GM18498 (cell line): Measurements from ENCODE around the gene ARHGAP45.
A peak's percentile ranks its signal among the peaks of the same experiment; 100 is the strongest.

Experiments used
- ATAC-seq: cut with Tn5 transposase; IDR thresholded peaks from one replicate; pipeline ENCODE4 v1.9.1; 2021; ENCODE audit warnings: mild to moderate bottlenecking, moderate library complexity; ENCODE audit not compliant: unreplicated experiment

Gene ARHGAP45

GRCh38 chr19:1130771-1131717 lies 64.1 kb downstream of the ARHGAP45 start:
- no peak for ATAC-seq

GRCh38 chr19:1131718-1132551 lies 65.0 kb downstream of the ARHGAP45 start:
- ATAC-seq = peak; percentile 57

GRCh38 chr19:1132552-1133383 lies 65.8 kb downstream of the ARHGAP45 start:
- ATAC-seq = peak; percentile 6

GRCh38 chr19:1133471-1133929 lies 66.5 kb downstream of the ARHGAP45 start:
- ATAC-seq = no peak

GRCh38 chr19:1134431-1134830 lies 67.5 kb downstream of the ARHGAP45 start:
- ATAC-seq = no peak

GRCh38 chr19:1135454-1135853 lies 68.5 kb downstream of the ARHGAP45 start:
- no peak for ATAC-seq

- no peak for ATAC-seq
Observed at GRCh38 chr19:1136201-1136600, 69.2 kb downstream of the ARHGAP45 start.
